ENCODE data around the gene LDLRAP1.

DNA sequence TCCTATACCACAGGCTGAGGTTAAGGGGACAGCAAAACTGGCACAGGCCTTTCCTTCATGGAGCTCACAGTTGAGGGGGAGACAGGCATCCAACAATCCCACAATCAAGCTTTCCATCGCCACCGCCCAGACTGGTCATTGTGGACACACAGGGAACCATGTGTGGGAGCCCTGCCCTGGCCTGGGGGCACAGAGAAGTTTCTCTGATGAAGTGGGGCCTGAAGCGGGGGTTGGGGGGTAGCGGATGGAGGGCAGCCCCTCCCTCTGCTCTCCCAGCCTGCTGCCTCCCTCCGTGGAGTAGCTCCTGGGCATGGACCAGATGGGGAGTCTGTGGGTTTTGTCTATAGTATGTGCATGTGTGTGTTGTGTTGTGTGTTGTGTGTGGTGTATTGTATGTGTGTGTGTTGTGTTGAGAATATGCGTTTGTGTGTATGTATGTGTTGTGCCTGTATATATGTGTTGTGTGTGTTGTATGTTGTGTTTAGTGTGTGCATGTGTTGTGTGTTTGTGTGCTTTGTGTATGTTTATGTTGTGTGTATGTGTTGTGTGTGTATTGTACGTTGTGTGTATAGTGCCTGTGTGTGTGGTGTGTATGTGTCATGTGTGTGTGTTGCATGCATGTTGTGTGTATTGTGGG, 14.4 kb upstream of the LDLRAP1 start:
- TF ChIP-seq, protein P1, sequence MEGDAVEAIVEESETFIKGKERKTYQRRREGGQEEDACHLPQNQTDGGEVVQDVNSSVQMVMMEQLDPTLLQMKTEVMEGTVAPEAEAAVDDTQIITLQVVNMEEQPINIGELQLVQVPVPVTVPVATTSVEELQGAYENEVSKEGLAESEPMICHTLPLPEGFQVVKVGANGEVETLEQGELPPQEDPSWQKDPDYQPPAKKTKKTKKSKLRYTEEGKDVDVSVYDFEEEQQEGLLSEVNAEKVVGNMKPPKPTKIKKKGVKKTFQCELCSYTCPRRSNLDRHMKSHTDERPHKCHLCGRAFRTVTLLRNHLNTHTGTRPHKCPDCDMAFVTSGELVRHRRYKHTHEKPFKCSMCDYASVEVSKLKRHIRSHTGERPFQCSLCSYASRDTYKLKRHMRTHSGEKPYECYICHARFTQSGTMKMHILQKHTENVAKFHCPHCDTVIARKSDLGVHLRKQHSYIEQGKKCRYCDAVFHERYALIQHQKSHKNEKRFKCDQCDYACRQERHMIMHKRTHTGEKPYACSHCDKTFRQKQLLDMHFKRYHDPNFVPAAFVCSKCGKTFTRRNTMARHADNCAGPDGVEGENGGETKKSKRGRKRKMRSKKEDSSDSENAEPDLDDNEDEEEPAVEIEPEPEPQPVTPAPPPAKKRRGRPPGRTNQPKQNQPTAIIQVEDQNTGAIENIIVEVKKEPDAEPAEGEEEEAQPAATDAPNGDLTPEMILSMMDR (IDR thresholded peaks at IDR 0.05) = no peak
- TF ChIP-seq POLR2A (IDR thresholded peaks at IDR 0.05) = no peak

Measured in thyroid gland (tissue), 4 donors.